HepG2 (cell line): ENCODE results near the gene CSK. TPM values are rescaled to one million over a fixed set of nuclear protein-coding genes. Genes with fewer than 3 reads are reported as not detected.

Source experiments
- ARHGAP35 ChIP-seq: sonication (generic); formaldehyde crosslinking; IDR thresholded peaks from 2 replicates; pipeline ENCODE4 v1.9.0; 2022; ENCODE audit warnings: mild to moderate bottlenecking, inconsistent platforms, moderate library complexity, missing genetic modification reagents, borderline replicate concordance
- ARNT2 ChIP-seq: sonication (generic); formaldehyde crosslinking; IDR thresholded peaks from 2 replicates; pipeline ENCODE4 v1.8.0; 2022; ENCODE audit warnings: mild to moderate bottlenecking, low read depth, missing genetic modification reagents, moderate library complexity
- ERF ChIP-seq: IDR thresholded peaks from 2 replicates; pipeline ENCODE4 v1.6.1; 2018; ENCODE audit warnings: missing biosample characterization, missing genetic modification reagents
- GATA4 ChIP-seq: sonication (generic); IDR thresholded peaks from 2 replicates; pipeline ENCODE4 v1.6.1; 2016; ENCODE audit warnings: antibody characterized with exemption, low read depth, borderline replicate concordance
- HNF4G ChIP-seq, 2 experiments: sonication (generic) in 1 of 2; formaldehyde crosslinking in 1 of 2; IDR thresholded peaks; 2 replicates each; pipeline versions ENCODE4 v1.4.0 to v1.6.1; 2011 to 2020; ENCODE audit warnings: borderline replicate concordance in 2 of 2, low read depth in 2 of 2, mild to moderate bottlenecking in 2 of 2, low read length in 1 of 2, missing genetic modification reagents in 1 of 2, moderate library complexity in 1 of 2
- HOXA9 ChIP-seq: sonication (generic); formaldehyde crosslinking; IDR thresholded peaks from 2 replicates; pipeline ENCODE4 v1.8.1; 2022; ENCODE audit warnings: missing genetic modification reagents, mild to moderate bottlenecking, moderate library complexity, borderline replicate concordance
- SOX6 ChIP-seq, 2 experiments: fragments of 450-650 bp in 1 of 2; sonication (generic) in 1 of 2; formaldehyde crosslinking in 1 of 2; IDR thresholded peaks; 2 replicates each; pipeline versions ENCODE4 v1.4.0 to v1.6.1; 2017 to 2020; ENCODE audit warnings: antibody characterized with exemption in 1 of 2, mild to moderate bottlenecking in 1 of 2, missing genetic modification reagents in 1 of 2
- SRF ChIP-seq: IDR thresholded peaks from 2 replicates; pipeline ENCODE4 v1.6.1; 2011; ENCODE audit warnings: mild to moderate bottlenecking, low read depth, low read length, moderate library complexity
- THAP8 ChIP-seq: sonication (generic); formaldehyde crosslinking; IDR thresholded peaks from 2 replicates; pipeline ENCODE4 v1.5.1; 2020; ENCODE audit warnings: missing genetic modification reagents, mild to moderate bottlenecking, borderline replicate concordance
- ZBTB44 ChIP-seq: sonication (generic); formaldehyde crosslinking; IDR thresholded peaks from 2 replicates; pipeline ENCODE4 v1.4.0; 2020; ENCODE audit warnings: missing genetic modification reagents
- ZMYM2 ChIP-seq: sonication (generic); formaldehyde crosslinking; IDR thresholded peaks from 2 replicates; pipeline ENCODE4 v1.8.0; 2022; ENCODE audit warnings: mild to moderate bottlenecking, missing genetic modification reagents
- ZMYM3 ChIP-seq: sonication (generic); formaldehyde crosslinking; IDR thresholded peaks from 2 replicates; pipeline ENCODE4 v1.5.1; 2020; ENCODE audit warnings: mild to moderate bottlenecking, missing genetic modification reagents
- ZNF350 ChIP-seq: sonication (generic); formaldehyde crosslinking; IDR thresholded peaks from 2 replicates; pipeline ENCODE4 v1.4.0; 2020; ENCODE audit warnings: mild to moderate bottlenecking, low read depth, missing genetic modification reagents, borderline replicate concordance
- ZNF629 ChIP-seq: sonication (generic); formaldehyde crosslinking; conservative IDR thresholded peaks from 2 replicates; pipeline ENCODE4 v1.5.0; 2020; ENCODE audit warnings: missing genetic modification reagents
- ZNF670 ChIP-seq: sonication (generic); formaldehyde crosslinking; IDR thresholded peaks from 2 replicates; pipeline ENCODE4 v1.8.0; 2022; ENCODE audit warnings: mild to moderate bottlenecking, missing genetic modification reagents, borderline replicate concordance
- ZNF740 ChIP-seq: sonication (generic); formaldehyde crosslinking; IDR thresholded peaks from 2 replicates; pipeline ENCODE4 v1.4.0; 2020; ENCODE audit warnings: missing genetic modification reagents
- ZNF749 ChIP-seq: sonication (generic); formaldehyde crosslinking; IDR thresholded peaks from 2 replicates; pipeline ENCODE4 v1.8.0; 2022; ENCODE audit warnings: mild to moderate bottlenecking, missing genetic modification reagents, moderate library complexity, borderline replicate concordance
- ZNF883 ChIP-seq: sonication (generic); formaldehyde crosslinking; IDR thresholded peaks from 2 replicates; pipeline ENCODE4 v1.5.1; 2020; ENCODE audit warnings: mild to moderate bottlenecking, missing genetic modification reagents; ENCODE audit errors: not compliant biosample characterization
- polyA plus RNA-seq, 8 experiments: library from polyadenylated mRNA; depleted of rRNA in 3 of 8; stranded (reverse) in 7 of 8; unstranded in 1 of 8; fragments of >200 nt; fragmentation: Illumina TruSeq in 4 of 8; extraction: Trizol in 4 of 8; gene quantifications; 2 replicates each; pipeline versions ENCODE4 v1.2.1 to v1.2.3, GENCODE V29; 2011 to 2016; ENCODE audit warnings: low read depth in 4 of 8, missing spikeins in 1 of 8, mixed read lengths in 1 of 8; ENCODE audit not compliant: insufficient read depth in 1 of 8
- total RNA-seq, 5 experiments: library from RNA; depleted of rRNA; stranded (reverse); fragments of >200 nt; fragmentation: Illumina TruSeq; extraction: Trizol; gene quantifications; 2 replicates each; pipeline ENCODE4 v1.2.3, GENCODE V29; 2016; ENCODE audit warnings: low read depth in 1 of 5
- TF ChIP-seq, protein P1 (sequence below): sonication (generic); formaldehyde crosslinking; IDR thresholded peaks from 2 replicates; pipeline ENCODE4 v1.5.1; 2020; ENCODE audit warnings: missing genetic modification reagents, mild to moderate bottlenecking, borderline replicate concordance
- TF ChIP-seq, protein P2 (sequence below): sonication (generic); formaldehyde crosslinking; conservative IDR thresholded peaks from 2 replicates; pipeline ENCODE4 v1.8.1; 2023; ENCODE audit warnings: missing genetic modification reagents

Gene CSK
- total and polyA plus RNA-seq, 2 of the 13 experiments (the other 11 are each of a cell fraction or from before 2014, with no cell fraction given), result 12.5 to 21.3 TPM

DNA sequence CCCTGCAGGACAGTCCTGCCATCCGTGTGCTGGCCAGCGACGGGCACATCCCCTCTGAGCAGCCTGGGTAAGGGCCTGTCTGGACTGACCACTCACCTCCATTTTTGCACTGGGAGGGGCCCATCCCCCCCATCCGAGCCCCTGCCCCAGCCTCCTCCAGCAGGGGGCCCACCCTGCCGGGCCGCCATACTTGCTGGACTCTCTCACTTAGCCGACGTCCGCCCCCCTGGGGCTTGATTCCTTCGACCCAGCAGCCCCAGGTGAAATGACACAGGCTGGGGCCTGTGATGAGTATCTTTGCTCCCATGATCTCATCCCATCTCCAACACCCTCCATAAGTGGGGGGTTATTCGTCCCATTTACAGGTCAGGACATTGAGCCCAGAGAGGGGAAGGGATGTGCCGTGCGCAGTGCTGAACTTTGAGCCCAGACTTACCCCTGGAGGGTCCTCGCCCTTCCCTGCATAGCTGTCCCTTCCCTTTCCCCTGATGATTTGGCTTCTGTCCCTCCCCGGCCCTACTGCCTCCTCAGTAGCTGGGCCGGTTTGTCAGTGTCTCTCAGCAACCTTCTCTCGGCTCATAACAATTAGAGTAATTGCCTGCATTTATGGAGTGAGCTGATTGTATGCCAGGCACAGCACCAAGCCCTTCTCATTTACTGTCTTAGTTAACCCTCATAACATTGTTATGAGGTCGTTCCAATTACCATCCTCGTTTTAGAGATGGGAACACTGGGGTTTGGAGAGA, 34.9 kb downstream of the CSK start (continued):
- TF ChIP-seq HOXA9 (no peak), ZMYM3 (CRISPR knock-in tag) (peak; percentile 45; the same call in 1 of the 2 replicates), ZNF749 (CRISPR knock-in tag) (no peak), ARNT2 (no peak), GATA4 (no peak), ZNF350 (CRISPR knock-in tag) (no peak), ZNF883 (no peak), ZNF740 (peak; percentile 94), ZNF670 (no peak), SOX6 (IDR thresholded peaks at IDR 0.05) (no peak), SOX6 (CRISPR knock-in tag; IDR thresholded peaks at IDR 0.05) (no peak), THAP8 (no peak), ZNF629 (peak; percentile 95), ERF (no peak), ZMYM2 (0 out of 2 replicates have a peak, but pooled peaks have one; percentile 45), ZBTB44 (CRISPR knock-in tag) (no peak), ARHGAP35 (no peak), HNF4G (IDR thresholded peaks at IDR 0.05; ENCODE audit: borderline replicate concordance, low read depth, low read length) (peak; percentile 10; the same call in 1 of the 2 replicates), HNF4G (CRISPR knock-in tag; IDR thresholded peaks at IDR 0.05; ENCODE audit: borderline replicate concordance, low read depth) (no peak), SRF (no peak)
- TF ChIP-seq, protein P1, sequence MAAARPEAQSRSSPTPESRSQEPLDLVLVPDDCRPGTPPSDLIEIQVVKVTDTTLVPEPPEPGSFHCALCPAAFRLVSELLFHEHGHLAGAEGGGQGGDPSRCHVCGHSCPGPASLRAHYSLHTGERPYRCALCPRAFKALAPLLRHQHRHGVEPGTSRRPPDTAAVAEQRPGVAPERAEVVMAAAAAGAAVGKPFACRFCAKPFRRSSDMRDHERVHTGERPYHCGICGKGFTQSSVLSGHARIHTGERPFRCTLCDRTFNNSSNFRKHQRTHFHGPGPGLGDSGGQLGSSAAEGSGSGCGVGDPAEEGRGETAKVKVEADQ (CRISPR knock-in tag), result no peak
- TF ChIP-seq, protein P2, sequence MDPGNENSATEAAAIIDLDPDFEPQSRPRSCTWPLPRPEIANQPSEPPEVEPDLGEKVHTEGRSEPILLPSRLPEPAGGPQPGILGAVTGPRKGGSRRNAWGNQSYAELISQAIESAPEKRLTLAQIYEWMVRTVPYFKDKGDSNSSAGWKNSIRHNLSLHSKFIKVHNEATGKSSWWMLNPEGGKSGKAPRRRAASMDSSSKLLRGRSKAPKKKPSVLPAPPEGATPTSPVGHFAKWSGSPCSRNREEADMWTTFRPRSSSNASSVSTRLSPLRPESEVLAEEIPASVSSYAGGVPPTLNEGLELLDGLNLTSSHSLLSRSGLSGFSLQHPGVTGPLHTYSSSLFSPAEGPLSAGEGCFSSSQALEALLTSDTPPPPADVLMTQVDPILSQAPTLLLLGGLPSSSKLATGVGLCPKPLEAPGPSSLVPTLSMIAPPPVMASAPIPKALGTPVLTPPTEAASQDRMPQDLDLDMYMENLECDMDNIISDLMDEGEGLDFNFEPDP, result no peak
